ENCODE data around the gene ABHD11. TPM values are rescaled to one million over a fixed set of nuclear protein-coding genes. Genes with fewer than 3 reads are reported as not detected.
"Not testable (repeated sequence)": the region's sequence is repeated elsewhere in the genome, so short reads cannot be mapped to it uniquely, and the experiment has no call there.

ABHD11 gene
- 10 to 100 TPM; 15.0 to 23.7 (median 15.8) TPM for polyA plus RNA-seq

DNA sequence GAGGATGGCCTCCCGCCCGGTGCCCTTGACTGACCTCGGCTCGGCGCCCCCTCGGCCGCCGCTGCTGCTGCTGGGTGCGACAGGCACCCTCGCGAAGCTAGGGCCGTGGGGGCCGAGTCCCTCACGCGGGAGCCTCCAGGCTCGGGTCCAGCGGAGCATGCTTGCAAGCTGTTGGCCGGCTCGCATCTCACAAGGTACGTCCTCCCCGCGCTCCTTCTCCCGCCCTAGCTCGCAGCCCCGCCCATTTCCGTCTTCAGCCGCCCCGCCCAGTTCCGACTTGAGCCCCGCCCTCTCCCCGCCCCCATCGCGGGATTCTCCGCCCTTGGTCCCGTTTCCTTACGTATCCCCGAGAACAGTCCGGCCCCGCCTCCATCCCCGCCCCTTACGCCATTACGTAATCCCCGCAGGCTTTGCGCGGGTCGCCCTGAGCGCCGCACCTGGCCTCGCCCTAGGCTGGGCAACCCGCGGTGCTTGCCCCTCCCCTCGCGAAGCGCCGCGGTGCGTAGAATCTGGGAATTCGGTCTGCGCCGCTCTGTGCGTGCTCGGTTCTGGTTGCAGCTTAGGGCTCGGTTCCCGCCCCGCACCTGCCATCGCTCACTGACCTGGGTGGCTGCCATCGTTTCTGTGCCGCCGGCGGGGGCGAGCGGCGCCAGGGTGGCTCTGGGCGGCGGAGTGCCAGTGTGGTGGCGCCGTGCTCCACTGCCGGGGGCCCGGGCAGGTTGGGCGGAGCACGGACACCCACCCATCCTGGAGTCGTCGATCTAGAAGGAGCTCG lies at the start of gene ABHD11:
Gene ABHD11, minus strand, starts transcription at position 191 of the 775 bp plus-strand sequence. Its CDS starts 32 bp downstream, at position 159.
- H3K27ac ChIP-seq (ENCODE audit: low read depth, low read length), result no peak within 1 kb of the TSS
- 0 to 1% (median 1%) methylated on average over 75 to 83 of the region's 84 CpGs for WGBS, 3 donors

DNA sequence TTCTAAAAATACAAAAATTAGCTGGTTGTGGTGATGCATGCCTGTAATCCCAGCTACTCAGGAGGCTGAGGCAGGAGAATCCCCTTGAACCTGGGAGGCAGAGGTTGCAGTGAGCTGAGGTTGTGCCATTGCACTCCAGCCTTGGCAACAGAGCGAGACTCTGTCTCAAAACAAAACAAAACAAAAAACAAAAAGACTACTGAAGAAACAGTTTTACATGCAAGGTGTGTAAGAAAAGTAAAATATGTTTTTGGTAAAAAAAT lies 49.1 kb upstream of the ABHD11 start:
- H3K27ac ChIP-seq (ENCODE audit: low read depth, low read length), result not testable (repeated sequence)
- WGBS, 3 donors, result 89 to 98% (median 93%) methylated on average over 1 of the region's 1 CpG

DNA sequence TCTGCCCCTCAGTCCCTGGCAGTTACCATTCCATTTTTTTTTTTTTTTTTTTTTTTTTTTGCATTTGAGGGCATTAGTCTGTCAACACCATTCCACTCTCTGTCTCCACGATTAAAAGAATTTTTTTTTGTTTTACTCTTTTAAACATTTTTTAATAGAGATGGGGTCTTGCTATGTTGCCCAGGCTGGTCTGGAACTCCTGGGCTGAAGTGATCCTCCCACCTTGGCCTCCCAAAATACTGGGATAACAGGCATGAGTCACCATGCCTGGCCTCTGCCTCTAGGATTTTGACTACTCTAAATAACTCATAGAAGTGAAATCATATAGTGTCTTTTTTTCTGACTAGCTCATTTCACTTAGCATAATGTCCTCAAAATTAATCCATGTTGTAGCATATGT lies 48.0 kb upstream of the ABHD11 start:
- WGBS, 3 donors, result 78 to 89% (median 79%) methylated on average over 1 of the region's 1 CpG
- H3K27ac ChIP-seq (ENCODE audit: low read depth, low read length), result no peak overlapping the region

GRCh38 chr7:73779517-73779916 lies 40.9 kb upstream of the ABHD11 start:
- H3K27ac ChIP-seq (ENCODE audit: low read depth, low read length), result no peak overlapping the region
- 37 to 90% (median 89%) methylated on average over 1 of the region's 1 CpG for WGBS, 3 donors

DNA sequence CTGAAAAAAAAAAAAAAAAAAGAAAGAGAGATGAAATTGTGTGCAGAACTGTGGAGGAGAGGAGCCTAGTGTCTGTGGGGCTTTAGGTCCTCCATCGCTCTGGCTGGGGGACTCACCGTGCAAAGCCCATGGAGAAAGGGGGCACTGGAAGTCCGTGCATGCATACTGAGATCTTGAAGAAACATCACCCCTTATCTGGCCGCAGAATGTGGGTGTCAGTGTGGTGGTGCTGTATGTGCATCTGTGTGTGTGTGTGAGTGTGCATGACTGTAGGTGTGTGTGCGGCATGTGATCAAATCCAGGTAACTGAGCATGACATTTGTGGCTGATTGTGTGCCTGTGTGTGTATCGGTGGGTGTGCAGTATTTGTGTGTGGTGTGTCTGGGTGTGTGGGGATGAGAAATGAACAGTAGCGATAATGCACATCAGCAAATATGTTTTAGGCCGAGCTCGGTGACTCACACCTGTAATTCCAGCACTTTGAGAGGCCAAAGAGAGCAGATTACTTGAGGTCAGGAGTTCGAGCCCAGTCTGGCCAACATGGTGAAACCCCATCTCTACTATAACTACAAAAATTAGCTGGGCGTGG lies 40.3 kb upstream of the ABHD11 start:
- 91 to 96% (median 91%) methylated on average over 11 of the region's 11 CpGs for WGBS, 3 donors
- H3K27ac ChIP-seq (ENCODE audit: low read depth, low read length), result no peak overlapping the region

- WGBS, 3 donors, result 10 to 33% (median 17%) methylated on average over 1 of the region's 1 CpG
- no peak overlapping the region for H3K27ac ChIP-seq (ENCODE audit: low read depth, low read length)
Observed at GRCh38 chr7:73774923-73775322, 36.3 kb upstream of the ABHD11 start.

- 81 to 88% (median 88%) methylated on average over 6 of the region's 6 CpGs for WGBS, 3 donors
- H3K27ac ChIP-seq (ENCODE audit: low read depth, low read length), result no peak overlapping the region
Observed at GRCh38 chr7:73773700-73774517, 35.3 kb upstream of the ABHD11 start.

GRCh38 chr7:73770860-73771670 lies 32.5 kb upstream of the ABHD11 start:
- 58 to 64% (median 62%) methylated on average over 16 to 17 of the region's 17 CpGs for WGBS, 3 donors
- no peak overlapping the region for H3K27ac ChIP-seq (ENCODE audit: low read depth, low read length)

- 1 to 2% (median 2%) methylated on average over 73 to 82 of the region's 82 CpGs for WGBS, 3 donors
- no peak within 1 kb of the TSS for H3K27ac ChIP-seq (ENCODE audit: low read depth, low read length)
Observed at GRCh38 chr7:73770002-73770859, 31.6 kb upstream of the ABHD11 start, which contains the start of gene CLDN3. Gene CLDN3 (minus strand): TSS chr7:73770270. CDS start chr7:73770049, 221 bp downstream.

- no peak overlapping the region for H3K27ac ChIP-seq (ENCODE audit: low read depth, low read length)
- 12 to 22% (median 19%) methylated on average over 37 to 49 of the region's 49 CpGs for WGBS, 3 donors
Observed at GRCh38 chr7:73769481-73770001, 30.9 kb upstream of the ABHD11 start.

DNA sequence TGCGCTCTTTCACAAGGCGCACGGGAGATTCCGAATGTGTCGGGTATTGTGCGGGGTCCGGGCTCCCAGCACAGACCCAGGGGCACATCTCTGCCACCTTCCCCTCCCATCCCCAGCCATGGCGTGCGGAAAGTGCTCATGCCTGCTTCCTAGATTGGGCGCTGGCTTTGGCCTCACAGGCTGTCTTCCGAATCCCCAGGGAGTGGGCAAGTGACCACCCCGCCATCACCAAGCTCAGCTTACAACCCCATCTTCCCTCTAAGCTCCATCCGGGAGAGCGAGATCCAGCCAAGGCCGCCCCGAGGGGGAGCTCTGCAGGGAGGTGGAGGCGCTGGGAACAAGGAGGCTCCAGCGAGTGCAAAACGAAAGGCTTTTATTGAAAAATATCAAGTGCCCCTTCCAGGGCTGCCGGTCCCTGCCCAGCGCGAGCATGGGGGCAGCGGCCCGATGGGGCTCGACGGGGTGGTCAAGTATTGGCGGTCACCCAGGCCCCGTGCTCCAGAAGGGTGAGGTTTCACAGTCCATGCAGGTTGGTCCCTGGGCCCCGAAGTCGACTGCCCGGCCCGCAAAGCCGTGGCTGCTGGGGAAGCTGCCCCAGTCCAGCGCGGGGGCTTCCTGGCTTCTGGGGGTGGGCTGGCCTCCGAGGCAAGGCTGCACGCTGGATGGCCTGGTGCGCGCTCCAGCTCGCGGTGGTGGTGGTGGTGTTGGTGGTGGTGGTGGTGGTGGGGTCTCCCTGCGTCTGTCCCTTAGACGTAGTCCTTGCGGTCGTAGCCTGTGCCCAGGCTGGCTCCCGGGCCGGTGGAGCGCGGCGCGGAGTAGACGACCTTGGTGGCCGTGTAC lies 30.3 kb upstream of the ABHD11 start:
- 21 to 64% (median 28%) methylated on average over 45 to 53 of the region's 53 CpGs for WGBS, 3 donors
- H3K27ac ChIP-seq (ENCODE audit: low read depth, low read length), result no peak overlapping the region

DNA sequence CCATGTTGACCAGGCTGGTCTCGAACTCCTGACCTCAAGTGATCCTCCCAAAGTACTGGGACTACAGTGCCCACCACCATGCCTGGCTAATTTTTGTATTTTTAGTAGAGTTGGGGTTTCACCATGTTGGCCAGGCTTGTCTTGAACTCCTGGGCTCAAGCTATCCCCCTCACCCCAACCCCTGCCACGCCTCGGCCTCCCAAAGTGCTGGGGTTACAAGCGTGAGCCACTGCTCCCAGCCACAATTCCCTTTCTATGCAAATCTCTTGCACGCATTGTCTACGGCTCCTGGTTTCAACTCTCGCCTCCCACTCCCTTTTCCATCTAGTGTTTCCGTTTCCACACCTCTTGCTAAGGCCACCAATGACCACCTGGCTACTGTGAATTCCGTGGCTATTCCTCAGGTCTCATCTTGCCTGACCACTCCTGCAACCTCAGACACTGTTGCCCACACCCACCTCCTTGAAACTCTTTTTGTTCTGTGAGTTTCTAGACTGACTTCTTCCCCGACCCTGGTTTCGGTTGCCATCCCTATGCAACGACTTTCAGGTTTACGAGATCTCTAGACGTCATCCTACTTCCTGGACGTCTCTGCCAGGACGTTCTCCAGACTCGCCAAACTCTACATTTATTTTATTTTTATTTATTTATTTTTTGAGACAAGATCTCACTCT lies 28.1 kb upstream of the ABHD11 start:
- WGBS, 3 donors, result 79 to 84% (median 80%) methylated on average over 17 of the region's 17 CpGs

GRCh38 chr7:73762659-73762999 lies 24.0 kb upstream of the ABHD11 start:
- 69 to 86% (median 78%) methylated on average over 1 of the region's 1 CpG for WGBS, 3 donors

More for the DNA sequence above, 28.1 kb upstream of the ABHD11 start:
- H3K27ac ChIP-seq (ENCODE audit: low read depth, low read length), result no peak overlapping the region

GRCh38 chr7:73761854-73762658 lies 23.5 kb upstream of the ABHD11 start:
- H3K27ac ChIP-seq (ENCODE audit: low read depth, low read length), result no peak overlapping the region
- 58 to 68% (median 58%) methylated on average over 7 to 8 of the region's 8 CpGs for WGBS, 3 donors

More at GRCh38 chr7:73762659-73762999, 24.0 kb upstream of the ABHD11 start:
- no peak overlapping the region for H3K27ac ChIP-seq (ENCODE audit: low read depth, low read length)

DNA sequence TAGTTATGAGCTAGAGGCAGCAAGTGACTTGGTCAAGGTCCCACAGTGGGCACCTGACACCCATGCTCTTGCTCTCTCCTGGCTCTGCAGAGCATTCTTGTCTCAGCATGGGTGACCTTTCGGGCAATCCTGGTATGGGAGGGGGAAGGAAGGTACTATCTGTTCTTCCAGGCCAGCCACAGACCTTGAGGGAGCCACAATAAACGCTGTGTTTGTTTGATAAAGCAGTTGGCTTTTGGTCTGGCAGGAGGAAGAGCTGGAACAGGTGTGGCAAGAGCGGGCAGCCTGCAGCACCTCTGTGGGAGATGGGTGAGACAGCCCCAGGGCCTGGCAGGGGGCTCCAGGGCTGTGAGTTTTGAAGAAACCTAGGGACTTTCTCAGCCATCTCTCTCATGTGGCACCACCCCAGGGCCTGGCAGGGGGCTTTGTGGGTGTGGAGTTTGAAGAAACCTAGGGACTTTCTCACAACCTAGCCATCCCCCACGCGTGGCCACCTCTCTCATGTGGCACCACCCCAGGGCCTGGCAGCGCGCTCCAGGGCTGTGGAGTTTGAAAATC lies 20.1 kb upstream of the ABHD11 start:
- WGBS, 3 donors, result 23 to 86% (median 81%) methylated on average over 7 of the region's 7 CpGs
- no peak overlapping the region for H3K27ac ChIP-seq (ENCODE audit: low read depth, low read length)

Data from adipose tissue (tissue), 3 donors.